ENCODE results near the gene KIF4A. TPM values are rescaled to one million over a fixed set of nuclear protein-coding genes. Genes with fewer than 3 reads are reported as not detected.

The KIF4A gene
- total and polyA plus RNA-seq, 8 donors = 1.6 to 30.4 (median 13.2) TPM

DNA sequence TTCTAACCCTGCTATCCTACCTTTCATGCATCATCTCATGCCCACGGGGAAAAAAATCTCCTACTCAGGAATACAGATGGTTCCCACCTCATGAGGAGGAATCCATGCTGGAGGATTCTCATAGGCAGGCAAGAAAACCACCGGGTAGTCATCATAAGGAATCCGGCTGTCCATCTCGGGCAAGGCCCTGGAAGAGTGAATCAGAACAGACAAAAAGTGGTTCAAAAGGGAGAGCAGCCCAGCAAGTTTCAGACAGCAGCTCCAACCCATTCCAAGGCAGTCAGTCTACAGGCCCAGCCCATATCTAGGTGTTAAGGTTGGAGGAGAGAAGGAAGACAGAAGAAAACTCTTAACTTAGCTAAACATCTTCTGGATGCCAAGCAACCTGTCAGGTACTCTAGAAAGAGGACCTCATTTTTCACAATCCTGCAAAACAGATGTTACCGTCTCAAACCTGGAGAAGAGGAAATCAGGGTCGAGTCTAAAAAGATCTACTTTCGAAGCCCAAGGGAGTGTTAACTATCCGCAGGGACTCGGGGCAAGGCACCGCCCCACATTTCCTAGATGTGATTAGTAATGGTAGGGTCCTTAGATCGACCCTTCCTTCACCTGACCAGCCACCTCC is 624 bp upstream of the KIF4A start:
- intact Hi-C loops (cut with DNase I) = no loop called here
- no peaks in the 10 kb centered on the region for H3K9me3 ChIP-seq
- TF ChIP-seq, protein P1, sequence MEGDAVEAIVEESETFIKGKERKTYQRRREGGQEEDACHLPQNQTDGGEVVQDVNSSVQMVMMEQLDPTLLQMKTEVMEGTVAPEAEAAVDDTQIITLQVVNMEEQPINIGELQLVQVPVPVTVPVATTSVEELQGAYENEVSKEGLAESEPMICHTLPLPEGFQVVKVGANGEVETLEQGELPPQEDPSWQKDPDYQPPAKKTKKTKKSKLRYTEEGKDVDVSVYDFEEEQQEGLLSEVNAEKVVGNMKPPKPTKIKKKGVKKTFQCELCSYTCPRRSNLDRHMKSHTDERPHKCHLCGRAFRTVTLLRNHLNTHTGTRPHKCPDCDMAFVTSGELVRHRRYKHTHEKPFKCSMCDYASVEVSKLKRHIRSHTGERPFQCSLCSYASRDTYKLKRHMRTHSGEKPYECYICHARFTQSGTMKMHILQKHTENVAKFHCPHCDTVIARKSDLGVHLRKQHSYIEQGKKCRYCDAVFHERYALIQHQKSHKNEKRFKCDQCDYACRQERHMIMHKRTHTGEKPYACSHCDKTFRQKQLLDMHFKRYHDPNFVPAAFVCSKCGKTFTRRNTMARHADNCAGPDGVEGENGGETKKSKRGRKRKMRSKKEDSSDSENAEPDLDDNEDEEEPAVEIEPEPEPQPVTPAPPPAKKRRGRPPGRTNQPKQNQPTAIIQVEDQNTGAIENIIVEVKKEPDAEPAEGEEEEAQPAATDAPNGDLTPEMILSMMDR (IDR thresholded peaks at IDR 0.05) = no peak
- ATAC-seq (no peak), DNase-seq (no peak)
- peak overlapping the region; percentile 43 to 52 for H3K4me3 ChIP-seq
- H3K27me3 ChIP-seq = no peaks in the 10 kb centered on the region
- peaks cover 3 to 7% of the 10 kb centered on the region in 2 donors for H3K4me1 ChIP-seq
- peak overlapping the region in 1 of 2 donors; percentile 64 for H3K27ac ChIP-seq
- H3K36me3 ChIP-seq = peaks cover 0 to 29% of the 10 kb centered on the region in 2 donors

DNA sequence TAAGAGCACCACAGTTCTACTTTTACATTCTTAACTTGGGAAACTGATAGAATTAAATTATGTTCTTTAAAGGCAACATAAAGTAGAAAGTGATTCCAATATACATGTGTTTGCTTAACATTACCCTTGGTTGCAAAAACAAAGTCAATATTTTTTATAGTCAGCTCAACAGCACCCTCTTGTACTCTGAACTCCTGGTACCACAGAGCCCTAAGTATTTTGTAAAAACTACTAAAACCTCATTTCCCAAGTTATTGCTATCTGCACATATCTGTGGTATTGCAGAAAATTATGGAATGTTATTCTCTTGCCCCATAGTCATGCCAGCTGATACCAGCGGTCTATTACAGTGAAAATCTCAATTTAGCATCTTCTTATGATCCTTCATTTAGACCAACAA is 2.9 kb downstream of the KIF4A start:
- H3K36me3 ChIP-seq = peaks cover 0 to 2% of the 10 kb centered on the region in 2 donors
- intact Hi-C loops (cut with DNase I) = no loop called here
- H3K27ac ChIP-seq = no peak overlapping the region
- H3K4me1 ChIP-seq = peaks cover 3 to 7% of the 10 kb centered on the region in 2 donors
- DNase-seq = no peak
- H3K27me3 ChIP-seq = no peaks in the 10 kb centered on the region
- ATAC-seq = no peak
- TF ChIP-seq, protein P1 (IDR thresholded peaks at IDR 0.05) = no peak
- H3K9me3 ChIP-seq = no peaks in the 10 kb centered on the region
- no peak overlapping the region for H3K4me3 ChIP-seq

- no peak for ATAC-seq
- TF ChIP-seq, protein P1 (IDR thresholded peaks at IDR 0.05) = no peak
- H3K27me3 ChIP-seq = no peaks in the 10 kb centered on the region
- H3K4me1 ChIP-seq = peaks cover 3 to 7% of the 10 kb centered on the region in 2 donors
- no peak for DNase-seq
- H3K36me3 ChIP-seq = no peaks in the 10 kb centered on the region
- H3K4me3 ChIP-seq = no peak overlapping the region
- no peak overlapping the region for H3K27ac ChIP-seq
- intact Hi-C loops (cut with DNase I) = no loop called here
- H3K9me3 ChIP-seq = no peaks in the 10 kb centered on the region
These were observed 3.7 kb downstream of the KIF4A start for GRCh38 chrX:70293621-70294020.

GRCh38 chrX:70301716-70302115 is 11.8 kb downstream of the KIF4A start:
- ATAC-seq (no peak), DNase-seq (no peak)
- Histone ChIP-seq H3K27me3 (no peaks in the 10 kb centered on the region), H3K9me3 (no peaks in the 10 kb centered on the region), H3K4me3 (no peak overlapping the region), H3K27ac (no peak overlapping the region), H3K36me3 (no peaks in the 10 kb centered on the region), H3K4me1 (no peaks in the 10 kb centered on the region)
- TF ChIP-seq, protein P1 (IDR thresholded peaks at IDR 0.05) = no peak
- intact Hi-C loops (cut with DNase I) = no loop called here

DNA sequence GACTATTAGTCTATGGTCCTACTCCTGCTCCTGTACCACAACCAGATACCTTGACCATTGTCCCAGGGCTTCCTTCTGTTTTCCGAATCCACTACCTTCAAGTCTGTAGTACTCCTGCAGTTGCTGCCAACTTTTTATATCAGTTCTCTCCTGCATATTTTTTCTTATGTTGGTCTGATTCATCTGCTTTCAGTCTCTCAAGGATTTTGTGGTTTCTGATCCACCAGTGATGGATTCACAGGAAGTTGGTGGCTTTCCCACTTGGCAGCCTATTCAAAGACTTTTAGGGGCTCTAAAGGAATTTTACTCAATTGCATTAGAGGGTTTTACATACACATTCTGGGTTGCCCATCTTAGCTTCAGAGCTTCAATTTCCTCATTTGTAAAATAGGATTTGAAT is 23.6 kb downstream of the KIF4A start:
- no peaks in the 10 kb centered on the region for H3K27me3 ChIP-seq
- no peak for DNase-seq
- H3K9me3 ChIP-seq = no peaks in the 10 kb centered on the region
- no peaks in the 10 kb centered on the region for H3K4me1 ChIP-seq
- no peak for ATAC-seq
- H3K4me3 ChIP-seq = no peak overlapping the region
- H3K27ac ChIP-seq = no peak overlapping the region
- intact Hi-C loops (cut with DNase I) = no loop called here
- H3K36me3 ChIP-seq = no peaks in the 10 kb centered on the region
- TF ChIP-seq, protein P1 (IDR thresholded peaks at IDR 0.05) = no peak

All from left lung (tissue), 10 donors.